HepG2 (cell line): ENCODE data around the gene PTPRF.

Experiments used
- CTCF ChIP-seq: sonication (generic); formaldehyde crosslinking; IDR thresholded peaks from 2 replicates; pipeline ENCODE4 v1.5.0; 2020; ENCODE audit warnings: mild to moderate bottlenecking, missing genetic modification reagents, moderate library complexity
- DPF2 ChIP-seq: sonication (generic); formaldehyde crosslinking; IDR thresholded peaks from 2 replicates; pipeline ENCODE4 v1.4.0; 2020; ENCODE audit warnings: mild to moderate bottlenecking, low read depth, missing genetic modification reagents, borderline replicate concordance
- MAX ChIP-seq: IDR thresholded peaks from 2 replicates; pipeline ENCODE4 v1.6.1; 2012; ENCODE audit warnings: inconsistent platforms
- RAD21 ChIP-seq: fragments of 450-650 bp; formaldehyde crosslinking; IDR thresholded peaks from 2 replicates; pipeline ENCODE4 v1.5.0; 2020; ENCODE audit warnings: mild to moderate bottlenecking
- TCF7 ChIP-seq: sonication (generic); IDR thresholded peaks from 2 replicates; pipeline ENCODE4 v1.6.1; 2016; ENCODE audit warnings: antibody characterized with exemption, low read depth
- TERF1 ChIP-seq: sonication (generic); formaldehyde crosslinking; IDR thresholded peaks from 2 replicates; pipeline ENCODE4 v1.8.0; 2022; ENCODE audit warnings: mild to moderate bottlenecking, missing genetic modification reagents, moderate library complexity
- ZNF260 ChIP-seq: sonication (generic); formaldehyde crosslinking; IDR thresholded peaks from 2 replicates; pipeline ENCODE4 v1.4.0; 2020; ENCODE audit warnings: missing genetic modification reagents, low read depth, mild to moderate bottlenecking, borderline replicate concordance
- ZNF784 ChIP-seq: sonication (generic); formaldehyde crosslinking; IDR thresholded peaks from 2 replicates; pipeline ENCODE4 v1.5.1; 2020; ENCODE audit warnings: missing genetic modification reagents, mild to moderate bottlenecking, borderline replicate concordance

GRCh38 chr1:43543567-43543966 lies 12.9 kb downstream of the PTPRF start:
- TF ChIP-seq CTCF (CRISPR knock-in tag): no peak
- no peak for TF ChIP-seq ZNF260 (CRISPR knock-in tag)
- TF ChIP-seq RAD21 (CRISPR knock-in tag): no peak
- TF ChIP-seq TERF1 (CRISPR knock-in tag): no peak
- TF ChIP-seq DPF2 (CRISPR knock-in tag): no peak
- TF ChIP-seq TCF7: no peak
- TF ChIP-seq MAX: no peak
- TF ChIP-seq ZNF784: no peak
